SK-N-SH treated with all-trans-retinoic acid at 6 μM for 48 hours (cell line): ENCODE data around the gene EFCAB14.

Source experiments
- ATAC-seq: fragments of 200-7000 bp; cut with Tn5 transposase; 3 replicates; pipeline ENCODE4 v1.9.1; 2020; ENCODE audit warnings: mild to moderate bottlenecking, moderate library complexity
- ARNTL ChIP-seq: fragments of 450-650 bp; formaldehyde crosslinking; IDR thresholded peaks from 2 replicates; pipeline ENCODE4 v1.5.0; 2020; ENCODE audit warnings: low read depth, mild to moderate bottlenecking, moderate library complexity, borderline replicate concordance
- BACH2 ChIP-seq: fragments of 250-450 bp; sonication (Bioruptor Pico); IDR thresholded peaks from 2 replicates; pipeline ENCODE4 v1.9.0; 2021; ENCODE audit warnings: mild to moderate bottlenecking, borderline replicate concordance
- CSDC2 ChIP-seq: fragments of 250-450 bp; sonication (Bioruptor Pico); IDR thresholded peaks from 2 replicates; pipeline ENCODE4 v1.5.0; 2020; ENCODE audit warnings: mild to moderate bottlenecking, moderate library complexity
- ESRRG ChIP-seq: fragments of 250-450 bp; sonication (Bioruptor Pico); IDR thresholded peaks from 2 replicates; pipeline ENCODE4 v1.6.1; 2021; ENCODE audit warnings: mild to moderate bottlenecking
- GLIS3 ChIP-seq: fragments of 250-450 bp; sonication (Bioruptor Pico); IDR thresholded peaks from 2 replicates; pipeline ENCODE4 v1.5.0; 2020; ENCODE audit warnings: mild to moderate bottlenecking, moderate library complexity
- ISL1 ChIP-seq: fragments of 250-450 bp; sonication (Bioruptor Pico); IDR thresholded peaks from 2 replicates; pipeline ENCODE4 v2.1.2; 2022; ENCODE audit warnings: mild to moderate bottlenecking, moderate library complexity
- OSR1 ChIP-seq: fragments of 250-450 bp; sonication (Bioruptor Pico); IDR thresholded peaks from 2 replicates; pipeline ENCODE4 v1.8.0; 2022; ENCODE audit warnings: moderate library complexity, mild to moderate bottlenecking, inconsistent platforms
- PPARA ChIP-seq: fragments of 250-450 bp; sonication (Bioruptor Pico); IDR thresholded peaks from 2 replicates; pipeline ENCODE4 v1.5.0; 2020; ENCODE audit warnings: mild to moderate bottlenecking, borderline replicate concordance
- RARB ChIP-seq: fragments of 250-450 bp; sonication (Bioruptor Pico); IDR thresholded peaks from 2 replicates; pipeline ENCODE4 v1.8.0; 2021; ENCODE audit warnings: mild to moderate bottlenecking, moderate library complexity
- SNAI2 ChIP-seq: fragments of 250-450 bp; sonication (Bioruptor Pico); IDR thresholded peaks from 2 replicates; pipeline ENCODE4 v1.5.0; 2020; ENCODE audit warnings: mild to moderate bottlenecking, moderate library complexity
- TCF4 ChIP-seq: fragments of 250-450 bp; sonication (Bioruptor Pico); IDR thresholded peaks from 2 replicates; pipeline ENCODE4 v1.8.0; 2021; ENCODE audit warnings: mild to moderate bottlenecking, moderate library complexity, borderline replicate concordance
- TOX ChIP-seq: fragments of 250-450 bp; sonication (Bioruptor Pico); IDR thresholded peaks from 2 replicates; pipeline ENCODE4 v1.8.0; 2021; ENCODE audit warnings: mild to moderate bottlenecking, moderate library complexity, borderline replicate concordance
- ZC3H10 ChIP-seq: fragments of 250-450 bp; sonication (Bioruptor Pico); IDR thresholded peaks from 2 replicates; pipeline ENCODE4 v1.5.1; 2021; ENCODE audit warnings: mild to moderate bottlenecking, moderate library complexity
- ZFP3 ChIP-seq: fragments of 250-450 bp; sonication (Bioruptor Pico); IDR thresholded peaks from 2 replicates; pipeline ENCODE4 v1.5.0; 2020; ENCODE audit warnings: mild to moderate bottlenecking, moderate library complexity
- ZFP30 ChIP-seq: fragments of 450-650 bp; formaldehyde crosslinking; IDR thresholded peaks from 2 replicates; pipeline ENCODE4 v1.5.0; 2022; ENCODE audit warnings: mild to moderate bottlenecking, moderate library complexity
- ZNF565 ChIP-seq: fragments of 450-650 bp; formaldehyde crosslinking; conservative IDR thresholded peaks from 2 replicates; pipeline ENCODE4 v1.5.0; 2020; ENCODE audit warnings: low read depth, mild to moderate bottlenecking, moderate library complexity
- ZNF70 ChIP-seq: fragments of 450-650 bp; formaldehyde crosslinking; IDR thresholded peaks from 2 replicates; pipeline ENCODE4 v1.5.0; 2020; ENCODE audit warnings: mild to moderate bottlenecking, moderate library complexity
- ZNF8 ChIP-seq: fragments of 450-650 bp; formaldehyde crosslinking; IDR thresholded peaks from 2 replicates; pipeline ENCODE4 v1.5.0; 2020; ENCODE audit warnings: mild to moderate bottlenecking, moderate library complexity
- TF ChIP-seq, protein P1 (sequence below): fragments of 250-450 bp; sonication (Bioruptor Pico); IDR thresholded peaks from 2 replicates; pipeline ENCODE4 v1.8.0; 2020; ENCODE audit warnings: mild to moderate bottlenecking, moderate library complexity, borderline replicate concordance
- TF ChIP-seq, protein P2 (sequence below): fragments of 250-450 bp; sonication (Bioruptor Pico); IDR thresholded peaks from 2 replicates; pipeline ENCODE4 v1.8.0; 2021; ENCODE audit warnings: low read depth, mild to moderate bottlenecking, moderate library complexity, borderline replicate concordance

EFCAB14 gene

DNA sequence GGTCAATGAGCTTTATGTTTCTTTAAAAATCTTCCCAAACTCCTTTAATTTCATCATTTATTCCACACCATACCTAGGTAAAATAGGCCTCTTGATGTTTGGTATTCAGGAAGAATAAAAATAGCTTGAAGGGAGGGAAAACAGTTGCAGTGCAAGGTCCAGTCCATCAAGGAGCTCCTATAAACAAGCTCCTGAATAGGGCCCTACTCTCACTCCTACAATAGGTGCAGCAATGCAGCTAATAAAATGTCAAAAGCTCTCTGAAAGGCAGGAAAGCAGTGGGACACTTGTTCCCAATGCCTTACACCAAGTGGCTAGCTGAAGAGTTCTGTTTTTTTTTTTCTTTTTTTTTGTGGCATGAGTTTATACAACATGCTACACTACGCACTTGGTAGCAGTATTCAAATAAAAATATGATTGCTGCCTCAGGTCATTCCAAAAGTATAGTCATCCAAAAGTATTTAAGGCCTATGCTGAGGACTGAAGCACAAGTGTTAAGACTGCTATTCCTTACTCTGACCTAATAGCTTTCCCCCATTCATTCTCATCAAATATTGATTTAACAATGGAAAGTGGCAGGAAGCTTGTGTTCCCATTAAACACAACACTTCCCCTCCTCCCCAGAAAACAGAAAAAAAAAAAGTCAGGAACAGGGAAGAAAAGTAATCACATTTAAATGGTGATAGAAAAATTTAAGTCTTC lies 37.4 kb downstream of the EFCAB14 start:
- TF ChIP-seq RARB: no peak
- no peak for TF ChIP-seq BACH2 (CRISPR knock-in tag)
- TF ChIP-seq ZNF8 (CRISPR knock-in tag): no peak
- no peak for TF ChIP-seq ESRRG (CRISPR knock-in tag)
- TF ChIP-seq ZFP30 (CRISPR knock-in tag): no peak
- TF ChIP-seq ISL1 (CRISPR knock-in tag): no peak
- no peak for TF ChIP-seq ZFP3
- TF ChIP-seq, protein P1, sequence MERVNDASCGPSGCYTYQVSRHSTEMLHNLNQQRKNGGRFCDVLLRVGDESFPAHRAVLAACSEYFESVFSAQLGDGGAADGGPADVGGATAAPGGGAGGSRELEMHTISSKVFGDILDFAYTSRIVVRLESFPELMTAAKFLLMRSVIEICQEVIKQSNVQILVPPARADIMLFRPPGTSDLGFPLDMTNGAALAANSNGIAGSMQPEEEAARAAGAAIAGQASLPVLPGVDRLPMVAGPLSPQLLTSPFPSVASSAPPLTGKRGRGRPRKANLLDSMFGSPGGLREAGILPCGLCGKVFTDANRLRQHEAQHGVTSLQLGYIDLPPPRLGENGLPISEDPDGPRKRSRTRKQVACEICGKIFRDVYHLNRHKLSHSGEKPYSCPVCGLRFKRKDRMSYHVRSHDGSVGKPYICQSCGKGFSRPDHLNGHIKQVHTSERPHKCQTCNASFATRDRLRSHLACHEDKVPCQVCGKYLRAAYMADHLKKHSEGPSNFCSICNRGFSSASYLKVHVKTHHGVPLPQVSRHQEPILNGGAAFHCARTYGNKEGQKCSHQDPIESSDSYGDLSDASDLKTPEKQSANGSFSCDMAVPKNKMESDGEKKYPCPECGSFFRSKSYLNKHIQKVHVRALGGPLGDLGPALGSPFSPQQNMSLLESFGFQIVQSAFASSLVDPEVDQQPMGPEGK (CRISPR knock-in tag): no peak
- TF ChIP-seq PPARA (CRISPR knock-in tag): no peak
- no peak for TF ChIP-seq SNAI2 (CRISPR knock-in tag)
- no peak for TF ChIP-seq ZNF70 (CRISPR knock-in tag)
- TF ChIP-seq TOX (CRISPR knock-in tag): no peak
- no peak for TF ChIP-seq TCF4 (CRISPR knock-in tag)
- TF ChIP-seq, protein P2, sequence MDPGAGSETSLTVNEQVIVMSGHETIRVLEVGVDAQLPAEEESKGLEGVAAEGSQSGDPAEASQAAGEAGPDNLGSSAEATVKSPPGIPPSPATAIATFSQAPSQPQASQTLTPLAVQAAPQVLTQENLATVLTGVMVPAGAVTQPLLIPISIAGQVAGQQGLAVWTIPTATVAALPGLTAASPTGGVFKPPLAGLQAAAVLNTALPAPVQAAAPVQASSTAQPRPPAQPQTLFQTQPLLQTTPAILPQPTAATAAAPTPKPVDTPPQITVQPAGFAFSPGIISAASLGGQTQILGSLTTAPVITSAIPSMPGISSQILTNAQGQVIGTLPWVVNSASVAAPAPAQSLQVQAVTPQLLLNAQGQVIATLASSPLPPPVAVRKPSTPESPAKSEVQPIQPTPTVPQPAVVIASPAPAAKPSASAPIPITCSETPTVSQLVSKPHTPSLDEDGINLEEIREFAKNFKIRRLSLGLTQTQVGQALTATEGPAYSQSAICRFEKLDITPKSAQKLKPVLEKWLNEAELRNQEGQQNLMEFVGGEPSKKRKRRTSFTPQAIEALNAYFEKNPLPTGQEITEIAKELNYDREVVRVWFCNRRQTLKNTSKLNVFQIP: no peak
- no peak for ATAC-seq

DNA sequence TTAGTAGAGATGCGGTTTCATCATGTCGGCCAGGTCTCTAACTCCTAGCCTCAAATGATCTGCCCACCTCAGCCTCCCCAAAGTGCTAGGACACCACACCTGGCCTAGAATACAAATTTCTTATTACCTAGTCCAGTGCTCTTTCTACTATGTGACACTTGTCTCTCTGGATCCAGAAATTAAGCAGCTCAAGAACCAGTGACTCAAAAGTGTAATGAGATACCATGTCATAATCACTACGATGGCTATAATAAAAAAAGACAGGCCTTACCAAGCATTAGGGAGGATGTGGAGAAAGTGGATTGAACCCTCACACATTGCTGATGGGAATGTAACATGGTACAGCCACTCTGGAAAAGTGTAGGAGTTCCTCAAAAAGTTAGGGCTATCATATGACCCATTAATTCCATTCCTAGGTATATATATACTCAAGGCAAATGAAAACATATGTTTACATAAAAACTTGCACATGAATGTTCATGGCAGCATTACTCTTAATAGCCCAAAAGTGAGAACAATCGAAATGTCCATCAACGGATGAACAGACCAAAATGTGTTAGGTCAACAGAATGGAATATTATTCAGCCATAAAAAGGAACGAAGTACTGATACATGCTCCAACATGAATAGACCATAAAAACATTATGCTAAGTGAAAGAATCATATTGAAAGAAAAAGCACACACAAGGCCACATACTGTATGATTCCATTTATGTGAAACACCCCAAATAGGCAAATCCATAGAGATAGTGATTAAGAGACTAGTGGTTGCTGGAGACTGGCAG lies 38.9 kb downstream of the EFCAB14 start:
- ATAC-seq: no peak
- TF ChIP-seq ZNF565 (CRISPR knock-in tag): no peak
- TF ChIP-seq ZC3H10 (CRISPR knock-in tag): no peak
- no peak for TF ChIP-seq ZNF70 (CRISPR knock-in tag)
- no peak for TF ChIP-seq RARB
- TF ChIP-seq ARNTL (CRISPR knock-in tag): no peak

DNA sequence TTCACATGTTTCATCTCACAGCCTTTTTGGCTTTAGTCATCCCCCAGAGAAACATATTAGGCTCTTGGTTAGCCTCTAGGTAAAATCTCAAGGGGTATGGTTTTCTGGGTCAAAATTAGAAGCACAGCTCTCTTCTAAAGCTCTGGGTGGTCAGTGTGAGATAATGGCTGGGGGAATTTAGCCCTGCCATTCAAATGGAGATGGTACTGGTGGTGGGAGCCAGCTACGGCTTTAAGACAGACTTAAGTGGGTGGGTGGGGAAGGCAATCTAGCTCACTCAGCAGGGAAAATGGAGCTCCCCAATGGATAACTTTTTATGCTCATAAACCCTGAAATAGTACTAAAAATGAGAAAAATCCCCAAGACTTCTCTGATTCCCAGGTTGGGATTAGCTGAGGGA lies 41.6 kb downstream of the EFCAB14 start:
- no peak for ATAC-seq
- TF ChIP-seq BACH2 (CRISPR knock-in tag): no peak
- no peak for TF ChIP-seq ZNF8 (CRISPR knock-in tag)
- TF ChIP-seq ZFP30 (CRISPR knock-in tag): no peak
- TF ChIP-seq ESRRG (CRISPR knock-in tag): no peak
- no peak for TF ChIP-seq TCF4 (CRISPR knock-in tag)
- no peak for TF ChIP-seq ZNF70 (CRISPR knock-in tag)
- no peak for TF ChIP-seq TOX (CRISPR knock-in tag)
- TF ChIP-seq SNAI2 (CRISPR knock-in tag): no peak
- no peak for TF ChIP-seq GLIS3 (CRISPR knock-in tag)
- TF ChIP-seq CSDC2 (CRISPR knock-in tag): no peak
- no peak for TF ChIP-seq OSR1 (CRISPR knock-in tag)
- TF ChIP-seq, all 23 proteins: peak for 0

DNA sequence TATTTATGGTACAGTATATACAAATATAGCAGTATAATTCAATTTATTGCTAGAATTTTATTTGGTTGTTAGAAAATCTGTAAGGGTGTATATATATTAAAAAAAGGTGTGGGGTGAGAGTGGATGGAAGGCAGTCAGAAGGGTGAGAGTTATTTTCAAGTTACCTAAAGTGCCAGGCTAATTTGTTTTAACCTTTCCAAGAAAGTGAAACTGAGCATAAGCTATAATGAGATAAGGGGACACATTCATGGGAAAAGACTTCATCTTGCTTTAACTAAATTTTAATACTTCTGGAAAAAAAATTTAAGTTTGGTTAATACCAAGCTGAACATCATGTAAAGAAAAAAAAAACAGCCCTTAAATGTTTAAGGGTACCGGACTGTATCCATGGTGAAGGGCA lies 42.4 kb downstream of the EFCAB14 start:
- ATAC-seq: no peak
- TF ChIP-seq RARB (no peak), ESRRG (CRISPR knock-in tag) (no peak), SNAI2 (CRISPR knock-in tag) (no peak), ZC3H10 (CRISPR knock-in tag) (no peak)
- TF ChIP-seq, all 23 proteins: peak for 0

DNA sequence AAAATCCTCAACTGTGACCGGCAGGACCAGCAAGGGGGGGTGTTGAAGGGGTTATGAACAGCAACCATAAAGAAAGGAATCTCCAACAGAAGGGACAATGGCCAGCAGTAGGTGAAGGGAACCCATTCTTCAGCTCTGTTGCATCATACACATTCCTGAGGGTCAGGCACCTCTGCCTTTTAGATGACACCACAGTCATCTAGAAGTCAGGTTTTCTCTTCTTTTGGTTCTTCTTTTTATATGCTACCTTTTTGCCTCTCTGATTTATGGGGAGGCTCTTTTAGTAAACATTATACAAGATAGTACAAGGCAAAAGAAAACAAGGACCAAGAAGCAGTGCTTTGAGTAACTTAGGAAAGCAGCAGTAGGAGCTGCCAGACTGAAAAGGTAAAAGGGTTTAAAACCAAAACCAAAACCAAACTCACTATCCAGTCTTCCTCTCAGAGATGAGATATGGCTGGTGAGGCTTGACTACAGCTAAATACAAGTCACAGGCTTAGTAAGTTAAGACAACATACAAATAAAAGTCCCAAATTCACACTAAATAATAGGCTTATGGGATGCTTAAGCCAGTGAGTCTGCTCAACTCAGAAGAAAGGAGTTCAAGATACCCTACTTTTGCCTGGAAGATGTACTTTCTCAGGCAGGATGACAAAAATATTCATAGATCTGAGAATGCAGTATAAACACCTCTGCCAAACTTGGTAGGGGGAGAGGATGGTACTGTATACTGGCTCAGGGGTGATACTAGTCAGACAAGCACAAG lies 43.2 kb downstream of the EFCAB14 start:
- ATAC-seq: no peak
- TF ChIP-seq TCF4 (CRISPR knock-in tag) (no peak), ZFP3 (no peak), BACH2 (CRISPR knock-in tag) (no peak), OSR1 (CRISPR knock-in tag) (no peak)
- TF ChIP-seq, protein P2: no peak
- TF ChIP-seq, all 23 proteins: peak for 0
